ENCODE results near the gene GOLIM4. TPM values are rescaled to one million over a fixed set of nuclear protein-coding genes. Genes with fewer than 3 reads are reported as not detected.

The GOLIM4 gene
- total and polyA plus RNA-seq, 7 experiments from 2014 or later: 0.43 to 5.5 (median 1.0) TPM; not detected in 2

DNA sequence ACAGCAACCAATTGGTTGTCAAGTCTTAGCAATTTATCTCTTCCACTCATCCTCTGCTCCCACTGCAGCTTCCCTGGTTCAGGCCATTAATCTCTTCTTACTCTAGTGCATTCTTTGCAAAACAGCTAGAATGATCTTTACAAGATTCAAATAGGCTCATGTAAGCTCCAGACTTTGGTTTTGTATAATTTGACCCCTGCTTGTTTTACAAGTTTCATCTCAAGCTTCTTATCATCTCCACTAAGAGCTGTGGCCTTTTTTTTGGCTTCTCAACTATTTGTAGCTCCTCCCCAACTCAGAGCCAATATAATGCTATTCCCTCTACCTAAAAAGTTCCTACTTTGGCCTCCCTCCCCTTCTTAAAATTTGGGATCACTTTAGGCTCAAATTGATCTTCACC lies 121.8 kb downstream of the GOLIM4 start:
- DNase-seq (no peak), ATAC-seq (no peak)
- no peaks in the 10 kb centered on the region for H3K9me3 ChIP-seq (ENCODE audit: control insufficient read depth in 2 of 3, low read length in 3 of 3)
- no peaks in the 10 kb centered on the region for H3K27me3 ChIP-seq (ENCODE audit: control insufficient read depth in 2 of 2, insufficient read depth in 2 of 2, low read length in 2 of 2)
- Mint-ChIP-seq H3K36me3 (no peaks in the 10 kb centered on the region), H3K27me3 (no peaks in the 10 kb centered on the region), H3K27ac (no peak overlapping the region), H3K4me1 (no peaks in the 10 kb centered on the region), H3K4me3 (no peak overlapping the region), H3K9me3 (no peaks in the 10 kb centered on the region)
- ChIA-PET CTCF (interaction anchor here (1.0 kb wide), 1 partner anchor 16 kb away, joined by 3 read pairs; no protein-coding TSS in a partner anchor), POLR2A (no interaction called here)
- no peaks in the 10 kb centered on the region for H3K36me3 ChIP-seq (ENCODE audit: control insufficient read depth in 2 of 3, insufficient read depth in 3 of 3, low read length in 3 of 3)
- no peak overlapping the region for H3K27ac ChIP-seq (ENCODE audit: low read depth, low read length)
- no peaks in the 10 kb centered on the region for H3K4me1 ChIP-seq (ENCODE audit: control insufficient read depth in 2 of 2, insufficient read depth in 2 of 2, low read length in 2 of 2)
- H3K4me3 ChIP-seq (ENCODE audit: low read length): no peak overlapping the region
- intact Hi-C loops (cut with micrococcal nuclease): no loop called here

- H3K9me3 ChIP-seq (ENCODE audit: control insufficient read depth in 2 of 3, low read length in 3 of 3): no peaks in the 10 kb centered on the region
- Mint-ChIP-seq H3K9me3 (no peaks in the 10 kb centered on the region), H3K27me3 (no peaks in the 10 kb centered on the region), H3K27ac (no peak overlapping the region), H3K36me3 (no peaks in the 10 kb centered on the region), H3K4me3 (no peak overlapping the region), H3K4me1 (no peaks in the 10 kb centered on the region)
- ChIA-PET POLR2A (no interaction called here), CTCF (no interaction called here)
- no peak for DNase-seq
- H3K36me3 ChIP-seq (ENCODE audit: control insufficient read depth in 2 of 3, insufficient read depth in 3 of 3, low read length in 3 of 3): no peaks in the 10 kb centered on the region
- no peak overlapping the region for H3K4me3 ChIP-seq (ENCODE audit: low read length)
- H3K4me1 ChIP-seq (ENCODE audit: control insufficient read depth in 2 of 2, insufficient read depth in 2 of 2, low read length in 2 of 2): no peaks in the 10 kb centered on the region
- no peak overlapping the region for H3K27ac ChIP-seq (ENCODE audit: low read depth, low read length)
- intact Hi-C loops (cut with micrococcal nuclease): no loop called here
- no peaks in the 10 kb centered on the region for H3K27me3 ChIP-seq (ENCODE audit: control insufficient read depth in 2 of 2, insufficient read depth in 2 of 2, low read length in 2 of 2)
- ATAC-seq: no peak
These were observed 122.7 kb downstream of the GOLIM4 start for GRCh38 chr3:167973046-167973445.

DNA sequence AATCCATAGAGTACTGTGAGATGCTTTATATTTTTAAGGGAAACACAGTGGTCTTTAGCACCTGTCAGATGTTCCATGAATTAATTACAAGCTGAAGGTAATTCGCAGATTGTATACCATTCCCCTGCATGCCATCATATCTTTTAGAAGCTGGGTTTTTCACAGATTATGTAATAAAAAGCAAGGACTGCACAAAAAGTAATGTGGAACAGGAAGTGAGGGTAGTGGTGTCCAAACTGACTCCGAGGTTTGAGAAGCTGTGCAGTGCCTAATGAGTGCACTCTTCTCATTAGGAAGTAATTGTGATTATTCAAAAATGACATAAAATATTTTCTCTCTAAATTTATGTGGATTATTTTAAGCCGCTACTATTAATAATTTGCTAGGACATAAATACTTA lies 123.2 kb downstream of the GOLIM4 start:
- H3K27me3 Mint-ChIP-seq: no peaks in the 10 kb centered on the region
- ATAC-seq (no peak), DNase-seq (no peak)
- H3K36me3 Mint-ChIP-seq: no peaks in the 10 kb centered on the region
- no peak overlapping the region for H3K4me3 Mint-ChIP-seq
- Histone ChIP-seq H3K27me3 (ENCODE audit: control insufficient read depth in 2 of 2, insufficient read depth in 2 of 2, low read length in 2 of 2) (no peaks in the 10 kb centered on the region), H3K4me1 (ENCODE audit: control insufficient read depth in 2 of 2, insufficient read depth in 2 of 2, low read length in 2 of 2) (no peaks in the 10 kb centered on the region), H3K9me3 (ENCODE audit: control insufficient read depth in 2 of 3, low read length in 3 of 3) (no peaks in the 10 kb centered on the region), H3K27ac (ENCODE audit: low read depth, low read length) (no peak overlapping the region), H3K4me3 (ENCODE audit: low read length) (no peak overlapping the region), H3K36me3 (ENCODE audit: control insufficient read depth in 2 of 3, insufficient read depth in 3 of 3, low read length in 3 of 3) (no peaks in the 10 kb centered on the region)
- ChIA-PET CTCF (no interaction called here), POLR2A (no interaction called here)
- no peak overlapping the region for H3K27ac Mint-ChIP-seq
- H3K4me1 Mint-ChIP-seq: no peaks in the 10 kb centered on the region
- intact Hi-C loops (cut with micrococcal nuclease): no loop called here
- H3K9me3 Mint-ChIP-seq: no peaks in the 10 kb centered on the region

DNA sequence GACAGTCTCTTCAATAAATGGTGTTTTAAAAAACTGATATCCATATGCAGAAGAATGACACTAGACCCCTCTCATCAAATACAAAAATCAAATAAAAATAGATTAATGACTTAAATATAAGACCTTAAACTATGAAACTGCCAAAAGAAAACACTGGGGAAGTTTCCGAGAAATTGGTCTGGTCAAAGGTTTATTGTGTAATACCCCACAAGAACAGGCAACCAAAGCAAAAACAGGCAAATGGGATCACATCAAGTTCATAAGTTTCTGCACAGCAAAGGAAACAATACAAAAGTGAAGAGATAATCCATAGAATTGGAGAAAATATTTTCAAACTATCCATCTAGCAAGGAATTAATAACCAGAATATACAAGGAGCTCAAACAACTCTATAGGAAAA lies 126.2 kb downstream of the GOLIM4 start:
- Mint-ChIP-seq H3K9me3 (peaks cover 0 to 5% (median 0%) of the 10 kb centered on the region in 11 donors), H3K4me1 (no peaks in the 10 kb centered on the region), H3K27ac (no peak overlapping the region), H3K27me3 (no peaks in the 10 kb centered on the region), H3K36me3 (no peaks in the 10 kb centered on the region), H3K4me3 (no peak overlapping the region)
- H3K4me1 ChIP-seq (ENCODE audit: control insufficient read depth in 2 of 2, insufficient read depth in 2 of 2, low read length in 2 of 2): no peaks in the 10 kb centered on the region
- no peaks in the 10 kb centered on the region for H3K36me3 ChIP-seq (ENCODE audit: control insufficient read depth in 2 of 3, insufficient read depth in 3 of 3, low read length in 3 of 3)
- intact Hi-C loops (cut with micrococcal nuclease): no loop called here
- no peak overlapping the region for H3K4me3 ChIP-seq (ENCODE audit: low read length)
- no peak overlapping the region for H3K27ac ChIP-seq (ENCODE audit: low read depth, low read length)
- CTCF ChIA-PET: no interaction called here
- DNase-seq: no peak
- no peaks in the 10 kb centered on the region for H3K27me3 ChIP-seq (ENCODE audit: control insufficient read depth in 2 of 2, insufficient read depth in 2 of 2, low read length in 2 of 2)
- POLR2A ChIA-PET: no interaction called here
- no peak for ATAC-seq
- no peaks in the 10 kb centered on the region for H3K9me3 ChIP-seq (ENCODE audit: control insufficient read depth in 2 of 3, low read length in 3 of 3)

DNA sequence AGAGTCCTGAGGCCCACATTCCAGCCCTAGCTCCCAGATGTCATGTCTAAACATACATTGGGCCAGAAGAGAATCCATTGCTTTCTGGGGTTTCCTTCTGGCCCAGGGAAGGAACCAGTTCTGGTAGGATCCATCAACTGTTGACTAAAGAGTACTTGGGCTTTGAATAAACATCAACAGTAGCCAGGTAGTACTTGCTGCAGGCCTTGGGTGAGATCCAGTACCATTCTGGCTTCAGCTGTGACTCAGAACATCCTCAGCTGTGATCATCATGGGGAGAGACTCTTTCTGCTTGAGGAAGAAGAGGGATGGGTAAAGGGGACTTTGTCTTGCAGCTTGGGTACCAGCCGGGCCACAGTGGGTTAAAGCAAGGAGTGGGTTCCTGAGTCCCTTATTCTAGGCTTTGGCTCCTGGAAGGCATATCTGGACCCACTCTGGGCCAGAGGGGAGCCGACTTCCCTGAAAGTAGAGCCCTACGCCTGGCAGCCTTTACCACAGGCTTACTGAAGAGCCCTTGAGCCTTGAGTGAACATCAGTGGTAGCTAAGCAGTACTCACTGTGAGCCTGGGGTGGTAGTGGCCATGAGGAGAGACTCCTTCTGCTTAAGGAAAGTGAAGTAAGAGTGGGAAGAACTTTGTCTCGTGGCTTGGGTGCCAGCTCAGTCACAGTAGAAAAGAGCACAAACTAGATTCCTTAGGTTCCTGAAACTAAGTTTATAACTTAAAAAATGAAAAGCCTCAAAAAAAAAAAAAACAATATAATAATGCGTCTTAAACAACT lies 128.3 kb downstream of the GOLIM4 start:
- ATAC-seq (no peak), DNase-seq (no peak)
- Histone ChIP-seq H3K9me3 (ENCODE audit: control insufficient read depth in 2 of 3, low read length in 3 of 3) (no peaks in the 10 kb centered on the region), H3K27ac (ENCODE audit: low read depth, low read length) (no peak overlapping the region), H3K27me3 (ENCODE audit: control insufficient read depth in 2 of 2, insufficient read depth in 2 of 2, low read length in 2 of 2) (no peaks in the 10 kb centered on the region), H3K4me3 (ENCODE audit: low read length) (no peak overlapping the region), H3K36me3 (ENCODE audit: control insufficient read depth in 2 of 3, insufficient read depth in 3 of 3, low read length in 3 of 3) (no peaks in the 10 kb centered on the region), H3K4me1 (ENCODE audit: control insufficient read depth in 2 of 2, insufficient read depth in 2 of 2, low read length in 2 of 2) (no peaks in the 10 kb centered on the region)
- Mint-ChIP-seq H3K4me1 (no peaks in the 10 kb centered on the region), H3K27ac (no peak overlapping the region), H3K36me3 (no peaks in the 10 kb centered on the region), H3K27me3 (no peaks in the 10 kb centered on the region), H3K9me3 (peaks cover 0 to 5% (median 0%) of the 10 kb centered on the region in 11 donors), H3K4me3 (no peak overlapping the region)
- ChIA-PET CTCF (no interaction called here), POLR2A (no interaction called here)
- intact Hi-C loops (cut with micrococcal nuclease): no loop called here

All from naive thymus-derived CD4-positive, alpha-beta T cell (primary cell).